SK-N-SH treated with all-trans-retinoic acid at 6 μM for 48 hours (cell line): Measurements from ENCODE around the gene DDX60.

Experiments
- PPARA ChIP-seq: fragments of 250-450 bp; sonication (Bioruptor Pico); IDR thresholded peaks from 2 replicates; pipeline ENCODE4 v1.5.0; 2020; ENCODE audit warnings: mild to moderate bottlenecking, borderline replicate concordance
- ZFP30 ChIP-seq: fragments of 450-650 bp; formaldehyde crosslinking; IDR thresholded peaks from 2 replicates; pipeline ENCODE4 v1.5.0; 2022; ENCODE audit warnings: mild to moderate bottlenecking, moderate library complexity
- TF ChIP-seq, protein P1 (sequence below): fragments of 250-450 bp; sonication (Bioruptor Pico); IDR thresholded peaks from 2 replicates; pipeline ENCODE4 v1.5.1; 2020; ENCODE audit warnings: low read depth, mild to moderate bottlenecking, moderate library complexity

The DDX60 gene

DNA sequence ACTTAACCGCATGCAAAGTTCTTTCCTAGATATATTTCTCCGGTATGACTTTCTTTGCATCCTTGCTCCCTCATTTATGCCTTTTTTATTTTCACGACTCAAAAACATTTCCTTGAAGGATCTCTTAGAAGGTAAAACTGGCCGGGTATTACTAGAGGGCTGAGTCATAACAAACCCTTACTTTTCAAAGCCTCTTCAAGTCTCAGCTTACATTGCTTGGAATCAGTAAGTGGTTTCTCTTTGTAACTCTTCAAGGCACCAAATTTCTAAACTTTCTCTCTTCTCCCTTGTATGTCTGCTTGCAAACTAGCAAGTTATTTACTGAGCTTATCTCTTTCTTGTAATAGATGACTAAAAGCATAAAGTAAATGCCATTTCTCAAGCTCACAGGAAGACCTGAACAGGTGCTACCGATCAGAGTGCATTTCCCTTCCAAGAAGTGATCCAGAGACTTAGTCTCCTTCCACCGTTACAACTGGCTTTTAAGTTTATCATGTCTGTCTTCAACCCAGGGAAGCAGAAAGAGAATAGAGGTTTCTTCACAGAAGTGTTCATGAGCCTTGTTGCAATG lies 150.8 kb downstream of the DDX60 start (continued):
- TF ChIP-seq, protein P1, sequence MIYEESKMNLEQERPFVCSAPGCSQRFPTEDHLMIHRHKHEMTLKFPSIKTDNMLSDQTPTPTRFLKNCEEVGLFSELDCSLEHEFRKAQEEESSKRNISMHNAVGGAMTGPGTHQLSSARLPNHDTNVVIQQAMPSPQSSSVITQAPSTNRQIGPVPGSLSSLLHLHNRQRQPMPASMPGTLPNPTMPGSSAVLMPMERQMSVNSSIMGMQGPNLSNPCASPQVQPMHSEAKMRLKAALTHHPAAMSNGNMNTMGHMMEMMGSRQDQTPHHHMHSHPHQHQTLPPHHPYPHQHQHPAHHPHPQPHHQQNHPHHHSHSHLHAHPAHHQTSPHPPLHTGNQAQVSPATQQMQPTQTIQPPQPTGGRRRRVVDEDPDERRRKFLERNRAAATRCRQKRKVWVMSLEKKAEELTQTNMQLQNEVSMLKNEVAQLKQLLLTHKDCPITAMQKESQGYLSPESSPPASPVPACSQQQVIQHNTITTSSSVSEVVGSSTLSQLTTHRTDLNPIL (CRISPR knock-in tag), result no peak
- TF ChIP-seq PPARA (CRISPR knock-in tag) (no peak), ZFP30 (CRISPR knock-in tag) (no peak)
